Osteocyte (in vitro differentiated cells): Measurements from ENCODE around the gene FTO. TPM values are rescaled to one million over a fixed set of nuclear protein-coding genes. Genes with fewer than 3 reads are reported as not detected.

ENCODE experiments used
- DNase-seq: peaks from one replicate; pipeline ENCODE4 v3.0.0; 2021; ENCODE audit warnings: mixed read lengths; ENCODE audit not compliant: unreplicated experiment; ENCODE audit errors: extremely low spot score
- H3K27ac Mint-ChIP-seq: one replicate; pipeline ENCODE4 v1.8.0; 2021; ENCODE audit warnings: mild to moderate bottlenecking, mixed read lengths; ENCODE audit not compliant: unreplicated experiment
- H3K27me3 Mint-ChIP-seq: one replicate; pipeline ENCODE4 v1.8.0; 2021; ENCODE audit warnings: mixed read lengths; ENCODE audit not compliant: unreplicated experiment
- H3K36me3 Mint-ChIP-seq: one replicate; pipeline ENCODE4 v1.8.0; 2021; ENCODE audit warnings: mixed read lengths; ENCODE audit not compliant: unreplicated experiment
- H3K4me1 Mint-ChIP-seq: one replicate; pipeline ENCODE4 v1.8.0; 2021; ENCODE audit warnings: mixed read lengths; ENCODE audit not compliant: unreplicated experiment
- H3K4me3 Mint-ChIP-seq: one replicate; pipeline ENCODE4 v1.8.0; 2021; ENCODE audit warnings: mild to moderate bottlenecking, moderate library complexity, mixed read lengths; ENCODE audit not compliant: unreplicated experiment
- H3K9me3 Mint-ChIP-seq: one replicate; pipeline ENCODE4 v1.8.0; 2021; ENCODE audit warnings: mixed read lengths; ENCODE audit not compliant: unreplicated experiment
- CTCF ChIP-seq: fragments of 200-600 bp; sonication (generic); IDR thresholded peaks from 2 replicates; pipeline ENCODE4 v1.5.0; 2021; ENCODE audit warnings: antibody characterized with exemption, mild to moderate bottlenecking, moderate library complexity
- total RNA-seq: library from RNA; stranded (reverse); gene quantifications from 2 replicates; pipeline ENCODE4 v1.2.1, GENCODE V29; 2021

FTO gene
- total RNA-seq, 1 donor from 2014 or later = 108 TPM

GRCh38 chr16:54027995-54028394 lies 324.0 kb downstream of the FTO start:
- no peaks in the 10 kb centered on the region for H3K27me3 Mint-ChIP-seq

GRCh38 chr16:54030451-54030850 lies 326.5 kb downstream of the FTO start:
- no peak overlapping the region for H3K27ac Mint-ChIP-seq
- no peak overlapping the region for H3K4me3 Mint-ChIP-seq
- peaks cover 17% of the 10 kb centered on the region for H3K9me3 Mint-ChIP-seq
- H3K4me1 Mint-ChIP-seq = peaks cover 4% of the 10 kb centered on the region
- TF ChIP-seq CTCF = no peak
- peaks cover 10% of the 10 kb centered on the region for H3K36me3 Mint-ChIP-seq
- DNase-seq = no peak
- no peaks in the 10 kb centered on the region for H3K27me3 Mint-ChIP-seq

More at GRCh38 chr16:54027995-54028394, 324.0 kb downstream of the FTO start:
- Mint-ChIP-seq H3K4me3 (no peak overlapping the region), H3K27ac (no peak overlapping the region), H3K9me3 (peaks cover 17% of the 10 kb centered on the region), H3K36me3 (peaks cover 10% of the 10 kb centered on the region), H3K4me1 (peaks cover 2% of the 10 kb centered on the region)
- DNase-seq = no peak
- no peak for TF ChIP-seq CTCF

- H3K36me3 Mint-ChIP-seq = peaks cover 10% of the 10 kb centered on the region
- H3K4me3 Mint-ChIP-seq = no peak overlapping the region
- no peaks in the 10 kb centered on the region for H3K27me3 Mint-ChIP-seq
- peaks cover 17% of the 10 kb centered on the region for H3K9me3 Mint-ChIP-seq
- peaks cover 4% of the 10 kb centered on the region for H3K4me1 Mint-ChIP-seq
- no peak for DNase-seq
- H3K27ac Mint-ChIP-seq = no peak overlapping the region
- TF ChIP-seq CTCF = no peak
Observed at GRCh38 chr16:54031107-54031760, 327.3 kb downstream of the FTO start.

GRCh38 chr16:54033747-54034146 lies 329.8 kb downstream of the FTO start:
- Mint-ChIP-seq H3K4me1 (peaks cover 2% of the 10 kb centered on the region), H3K9me3 (peaks cover 17% of the 10 kb centered on the region), H3K4me3 (no peak overlapping the region), H3K27me3 (no peaks in the 10 kb centered on the region), H3K36me3 (peaks cover 10% of the 10 kb centered on the region), H3K27ac (no peak overlapping the region)
- no peak for TF ChIP-seq CTCF
- DNase-seq = no peak

GRCh38 chr16:54034684-54035083 lies 330.7 kb downstream of the FTO start:
- DNase-seq = no peak
- no peaks in the 10 kb centered on the region for H3K27me3 Mint-ChIP-seq
- H3K4me3 Mint-ChIP-seq = no peak overlapping the region
- peaks cover 10% of the 10 kb centered on the region for H3K36me3 Mint-ChIP-seq
- no peak overlapping the region for H3K27ac Mint-ChIP-seq
- TF ChIP-seq CTCF = no peak
- peaks cover 17% of the 10 kb centered on the region for H3K9me3 Mint-ChIP-seq
- peaks cover 2% of the 10 kb centered on the region for H3K4me1 Mint-ChIP-seq
